ENCODE measurements around the gene TMEM54.

GRCh38 chr1:32884032-32884372 lies 17.2 kb downstream of the TMEM54 start:
- TF ChIP-seq CTCF (IDR thresholded peaks at IDR 0.05) (no peak), POLR2A (IDR thresholded peaks at IDR 0.05) (no peak)

All from lower leg skin (tissue), 3 donors.